ENCODE measurements around the gene OR51S1.

OR51S1 gene, protein sequence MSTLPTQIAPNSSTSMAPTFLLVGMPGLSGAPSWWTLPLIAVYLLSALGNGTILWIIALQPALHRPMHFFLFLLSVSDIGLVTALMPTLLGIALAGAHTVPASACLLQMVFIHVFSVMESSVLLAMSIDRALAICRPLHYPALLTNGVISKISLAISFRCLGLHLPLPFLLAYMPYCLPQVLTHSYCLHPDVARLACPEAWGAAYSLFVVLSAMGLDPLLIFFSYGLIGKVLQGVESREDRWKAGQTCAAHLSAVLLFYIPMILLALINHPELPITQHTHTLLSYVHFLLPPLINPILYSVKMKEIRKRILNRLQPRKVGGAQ

DNA sequence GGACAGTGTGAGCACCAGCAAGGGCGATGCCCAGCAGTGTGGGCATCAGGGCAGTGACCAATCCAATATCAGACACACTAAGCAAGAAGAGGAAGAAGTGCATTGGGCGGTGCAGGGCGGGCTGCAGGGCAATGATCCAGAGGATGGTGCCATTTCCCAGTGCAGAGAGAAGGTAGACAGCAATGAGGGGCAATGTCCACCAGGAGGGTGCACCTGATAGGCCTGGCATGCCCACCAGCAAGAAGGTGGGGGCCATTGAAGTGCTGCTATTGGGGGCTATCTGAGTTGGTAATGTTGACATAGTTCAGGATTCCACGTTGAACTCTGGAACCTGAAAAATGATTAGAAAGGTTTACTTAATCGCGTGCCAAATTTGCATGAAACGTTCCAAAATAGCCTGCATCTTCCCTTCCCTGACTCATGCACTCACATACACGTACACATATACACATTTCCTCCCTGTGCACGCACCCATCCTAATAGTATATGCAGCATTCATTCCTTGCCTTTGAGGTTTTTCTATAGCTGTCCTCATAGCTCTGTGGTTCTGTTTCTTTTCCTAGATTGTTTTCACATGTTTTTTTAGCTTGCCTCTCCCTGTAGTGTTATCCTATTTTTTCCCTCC is at the start of gene OR51S1:
Gene OR51S1 (minus strand): TSS at position 301 of the 625 bp plus-strand sequence. CDS start 0 bp downstream, at position 301.
- no peak within 1 kb of the TSS for H3K4me3 ChIP-seq (ENCODE audit: low read length)
- TF ChIP-seq, protein P1, sequence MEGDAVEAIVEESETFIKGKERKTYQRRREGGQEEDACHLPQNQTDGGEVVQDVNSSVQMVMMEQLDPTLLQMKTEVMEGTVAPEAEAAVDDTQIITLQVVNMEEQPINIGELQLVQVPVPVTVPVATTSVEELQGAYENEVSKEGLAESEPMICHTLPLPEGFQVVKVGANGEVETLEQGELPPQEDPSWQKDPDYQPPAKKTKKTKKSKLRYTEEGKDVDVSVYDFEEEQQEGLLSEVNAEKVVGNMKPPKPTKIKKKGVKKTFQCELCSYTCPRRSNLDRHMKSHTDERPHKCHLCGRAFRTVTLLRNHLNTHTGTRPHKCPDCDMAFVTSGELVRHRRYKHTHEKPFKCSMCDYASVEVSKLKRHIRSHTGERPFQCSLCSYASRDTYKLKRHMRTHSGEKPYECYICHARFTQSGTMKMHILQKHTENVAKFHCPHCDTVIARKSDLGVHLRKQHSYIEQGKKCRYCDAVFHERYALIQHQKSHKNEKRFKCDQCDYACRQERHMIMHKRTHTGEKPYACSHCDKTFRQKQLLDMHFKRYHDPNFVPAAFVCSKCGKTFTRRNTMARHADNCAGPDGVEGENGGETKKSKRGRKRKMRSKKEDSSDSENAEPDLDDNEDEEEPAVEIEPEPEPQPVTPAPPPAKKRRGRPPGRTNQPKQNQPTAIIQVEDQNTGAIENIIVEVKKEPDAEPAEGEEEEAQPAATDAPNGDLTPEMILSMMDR (conservative IDR thresholded peaks at IDR 0.05; ENCODE audit: low read length) = no peak
- no peak for DNase-seq (ENCODE audit: low read depth)

DNA sequence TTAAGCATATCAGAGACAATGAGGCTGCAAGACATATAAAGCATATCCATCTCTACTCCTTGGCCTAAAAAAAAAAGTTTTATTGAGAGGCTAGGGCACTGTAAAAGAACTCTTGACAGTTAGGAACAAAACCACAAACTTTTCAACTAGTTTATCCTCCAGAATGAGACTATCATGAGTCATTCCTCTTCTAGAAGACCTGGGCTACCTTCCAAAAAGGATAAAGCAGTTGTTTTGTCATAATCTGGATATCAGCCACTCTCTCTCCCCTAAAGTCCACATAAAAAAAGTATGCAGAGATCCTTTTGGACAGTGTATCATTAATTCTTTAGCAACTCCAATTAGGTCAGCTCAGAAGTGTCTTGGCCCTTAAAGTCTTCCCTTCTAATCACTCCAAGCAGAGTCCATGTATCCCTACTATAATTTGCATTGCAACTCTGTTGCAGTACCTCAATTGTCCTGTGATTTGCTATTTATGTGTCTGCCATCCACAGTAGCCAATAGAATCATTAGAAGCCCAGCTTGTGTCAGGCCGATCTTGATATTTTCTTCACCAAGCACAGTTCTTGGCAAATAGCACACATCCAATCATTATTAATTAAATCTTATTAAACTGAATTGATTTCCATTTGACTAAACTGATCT is 43.1 kb upstream of the OR51S1 start:
- no peak overlapping the region for H3K4me3 ChIP-seq (ENCODE audit: low read length)
- TF ChIP-seq, protein P1 (conservative IDR thresholded peaks at IDR 0.05; ENCODE audit: low read length) = peak; percentile 28
- peak; percentile 82 for DNase-seq (ENCODE audit: low read depth)

DNA sequence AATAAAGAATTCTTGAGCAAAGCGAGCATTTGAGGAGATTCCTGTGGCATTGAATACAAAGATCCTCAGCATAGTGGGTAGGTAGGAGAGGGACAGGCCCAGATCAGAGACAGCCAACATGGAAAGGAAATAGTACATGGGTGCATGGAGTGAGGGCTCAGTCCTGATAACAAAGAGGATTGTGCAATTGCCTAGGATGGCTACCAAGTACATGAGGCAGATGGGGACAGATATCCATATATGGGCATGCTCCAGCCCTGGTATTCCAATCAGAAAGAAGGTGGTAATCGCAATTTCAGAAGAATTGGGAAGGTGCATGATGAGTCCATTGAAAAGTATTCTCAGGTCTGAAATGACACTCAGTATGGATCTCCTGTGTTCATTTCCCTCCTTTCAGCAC is 41.3 kb upstream of the OR51S1 start:
- no peak for DNase-seq (ENCODE audit: low read depth)
- no peak overlapping the region for H3K4me3 ChIP-seq (ENCODE audit: low read length)
- TF ChIP-seq, protein P1 (conservative IDR thresholded peaks at IDR 0.05; ENCODE audit: low read length) = no peak

DNA sequence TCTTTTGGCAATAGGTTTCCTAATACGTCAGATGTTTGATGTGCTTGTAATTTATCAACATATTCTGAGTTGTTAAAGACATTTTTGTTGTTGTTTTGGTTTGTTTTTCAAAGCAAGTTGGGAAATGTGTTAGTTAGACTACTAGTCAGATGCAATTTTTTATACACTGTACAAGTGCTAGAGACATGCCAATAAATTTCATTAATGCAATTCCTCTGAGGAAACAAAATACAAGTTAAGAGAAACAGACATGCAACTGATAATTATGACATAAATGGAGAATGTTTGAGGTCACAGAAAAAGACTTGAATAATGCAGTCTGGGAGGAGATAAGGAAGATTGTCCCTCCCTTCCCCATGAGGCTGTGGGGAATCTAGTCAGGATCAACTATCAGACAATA is 38.6 kb upstream of the OR51S1 start:
- TF ChIP-seq, protein P1 (conservative IDR thresholded peaks at IDR 0.05; ENCODE audit: low read length) = no peak
- no peak for DNase-seq (ENCODE audit: low read depth)
- no peak overlapping the region for H3K4me3 ChIP-seq (ENCODE audit: low read length)

DNA sequence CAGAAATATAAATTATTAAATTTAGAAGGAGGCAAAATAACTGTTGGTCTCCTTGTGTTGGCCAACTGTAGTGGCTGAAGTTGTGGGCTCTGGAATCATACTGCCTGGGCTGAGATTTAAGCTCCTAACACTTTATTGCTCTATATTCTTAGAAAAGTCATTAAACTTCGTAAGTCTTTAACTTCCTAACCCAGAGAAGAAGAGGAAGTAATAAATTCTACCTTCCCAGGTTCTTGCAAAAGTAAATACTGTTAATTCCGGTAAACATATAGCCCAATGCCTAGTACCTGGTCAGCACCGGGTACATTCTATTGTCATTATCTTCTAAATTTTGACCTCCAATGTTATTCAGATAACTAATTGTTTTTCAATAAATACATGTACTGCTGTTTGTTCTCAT is 37.2 kb upstream of the OR51S1 start:
- TF ChIP-seq, protein P1 (conservative IDR thresholded peaks at IDR 0.05; ENCODE audit: low read length) = no peak
- DNase-seq (ENCODE audit: low read depth) = no peak
- H3K4me3 ChIP-seq (ENCODE audit: low read length) = no peak overlapping the region

DNA sequence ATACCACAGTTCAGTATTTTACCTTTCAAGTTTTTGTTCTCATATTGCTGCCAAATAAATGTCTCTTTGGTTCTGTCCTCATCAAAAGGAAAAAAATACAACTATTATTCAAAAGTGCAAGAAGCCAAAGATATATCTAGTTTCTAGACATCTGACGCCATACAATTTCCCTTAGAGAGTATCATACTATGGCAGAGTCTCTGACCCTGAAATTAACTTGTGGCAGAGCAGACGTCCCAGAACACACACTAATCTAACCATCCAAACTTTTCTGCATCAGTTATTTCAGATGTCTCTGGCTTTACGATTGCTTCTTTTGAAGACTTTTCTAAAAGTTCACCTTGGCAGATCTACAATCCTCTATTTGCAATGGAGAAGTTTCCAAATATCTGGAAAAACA is 35.4 kb upstream of the OR51S1 start:
- H3K4me3 ChIP-seq (ENCODE audit: low read length) = no peak overlapping the region
- DNase-seq (ENCODE audit: low read depth) = no peak
- TF ChIP-seq, protein P1 (conservative IDR thresholded peaks at IDR 0.05; ENCODE audit: low read length) = no peak
